Posterior cingulate gyrus (tissue), 11 donors: ENCODE data around the gene MTHFS.
A peak's percentile ranks its signal among the peaks of the same experiment; 100 is the strongest.

Experiments
- DNase-seq, 10 donors: peaks; one replicate each; pipeline versions ENCODE4 v3.0.0 to v3.0.0-alpha.2; 2020 to 2021; ENCODE audit warnings: mixed read lengths in 3 of 10
- intact Hi-C: fragments of 100-400 bp; cut with DNase I; formaldehyde crosslinking; loops from one replicate; pipeline ENCODE4 v1.15.1; 2023

MTHFS gene

DNA sequence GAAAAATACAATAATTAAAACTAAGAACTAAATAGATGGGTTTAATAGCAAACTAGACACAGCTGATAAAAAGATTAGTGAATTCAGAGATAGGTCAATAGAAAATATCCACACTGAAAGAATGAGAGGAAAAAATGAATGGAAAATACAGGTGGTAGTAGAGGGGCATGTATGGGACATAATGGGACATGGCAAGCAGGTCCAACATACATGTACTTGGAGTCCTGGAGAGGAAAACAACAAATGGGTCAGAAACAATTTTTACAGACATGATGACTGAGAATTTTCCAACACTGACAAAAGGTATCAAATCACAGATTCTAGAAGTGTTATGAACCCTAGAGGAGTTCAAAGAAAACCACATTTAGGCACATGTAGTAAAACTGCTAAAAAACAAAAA, 68.4 kb downstream of the MTHFS start:
- intact Hi-C loops, result no loop called here
- no peak for DNase-seq

DNA sequence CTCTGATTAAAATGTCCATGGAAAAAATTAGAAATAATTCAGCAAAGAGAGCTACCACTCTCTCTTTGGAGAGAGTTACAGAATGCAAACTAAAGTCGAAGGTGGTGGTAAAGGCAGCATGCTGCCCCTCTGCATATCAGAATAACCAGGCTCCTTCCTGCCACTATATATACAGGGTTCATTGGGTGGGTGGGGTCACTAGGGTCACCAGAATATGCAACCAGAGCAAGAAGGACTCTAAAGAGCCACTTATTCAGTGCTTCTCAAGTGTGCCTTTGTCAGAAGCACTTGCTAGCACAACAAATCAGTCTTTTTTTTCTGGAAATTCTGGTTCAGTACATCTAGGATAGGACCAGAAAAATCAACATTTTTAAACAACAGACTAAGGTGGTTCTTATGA, 70.0 kb downstream of the MTHFS start:
- DNase-seq, result no peak
- intact Hi-C loops, result no loop called here

DNA sequence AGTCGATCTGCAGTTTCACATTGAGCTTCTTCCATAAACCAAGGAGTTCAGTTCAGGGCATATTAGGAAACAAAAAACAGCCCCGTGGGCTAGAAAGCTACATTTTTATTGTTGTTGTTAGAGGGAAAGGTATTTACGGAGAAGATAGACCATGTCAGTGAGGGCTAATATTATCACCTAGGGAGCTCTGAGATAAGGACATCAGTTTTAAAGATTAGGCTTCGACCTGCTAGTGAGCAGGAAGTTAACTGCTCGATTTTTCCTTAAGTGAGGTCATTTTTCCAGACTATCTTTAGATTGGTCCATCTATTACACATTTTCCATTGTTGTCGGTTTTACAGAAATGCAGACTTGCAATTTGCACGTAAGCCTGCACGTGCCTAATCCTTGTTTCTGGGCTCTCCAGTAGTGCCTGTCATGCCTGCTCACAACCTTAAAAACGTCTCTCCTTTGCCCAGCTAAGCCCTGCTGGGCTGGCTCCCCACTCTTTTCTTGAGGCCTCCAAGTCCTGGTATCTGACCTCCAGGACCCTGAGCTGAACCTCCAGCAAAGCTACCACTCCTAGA, 72.6 kb downstream of the MTHFS start:
- no peak for DNase-seq
- intact Hi-C loops, result no loop called here

DNA sequence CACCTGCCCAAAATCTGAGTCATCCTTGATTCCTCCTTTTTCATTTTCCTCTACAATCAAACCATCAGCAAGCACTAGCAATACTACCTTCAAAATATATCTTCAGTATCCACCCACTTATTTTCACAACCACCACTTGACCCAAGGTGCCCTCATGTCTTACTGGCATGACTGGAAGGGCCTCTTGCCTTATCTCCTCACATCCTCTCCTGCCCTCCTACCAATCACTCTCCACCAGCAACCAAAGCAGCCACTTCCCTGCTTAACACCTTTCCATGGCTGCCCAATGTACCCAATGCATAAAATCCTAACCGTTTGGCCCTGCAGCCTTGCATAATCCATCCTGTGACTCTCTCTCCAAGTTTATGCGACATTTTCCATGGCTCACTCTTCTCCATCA, 76.0 kb downstream of the MTHFS start:
- no peak for DNase-seq
- intact Hi-C loops, result no loop called here

DNA sequence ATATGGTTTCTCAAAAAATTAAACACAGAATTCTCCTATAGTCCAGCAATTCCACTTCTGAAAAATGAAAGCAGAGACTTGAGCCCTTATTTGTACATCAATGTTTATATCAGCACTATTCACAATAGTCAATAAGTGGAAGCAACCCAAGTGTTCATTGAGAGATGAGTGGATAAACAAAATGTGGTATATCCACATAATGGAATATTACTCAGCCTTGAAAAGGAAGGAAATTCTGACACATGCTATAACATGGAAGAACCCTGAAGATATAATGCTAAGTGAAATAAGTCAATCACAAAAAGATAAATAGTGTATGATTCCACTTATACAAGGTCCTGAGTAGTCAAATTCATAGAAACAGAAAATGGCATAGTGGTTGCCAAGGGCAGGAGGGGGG, 76.6 kb downstream of the MTHFS start:
- DNase-seq, result no peak
- intact Hi-C loops, result no loop called here

DNA sequence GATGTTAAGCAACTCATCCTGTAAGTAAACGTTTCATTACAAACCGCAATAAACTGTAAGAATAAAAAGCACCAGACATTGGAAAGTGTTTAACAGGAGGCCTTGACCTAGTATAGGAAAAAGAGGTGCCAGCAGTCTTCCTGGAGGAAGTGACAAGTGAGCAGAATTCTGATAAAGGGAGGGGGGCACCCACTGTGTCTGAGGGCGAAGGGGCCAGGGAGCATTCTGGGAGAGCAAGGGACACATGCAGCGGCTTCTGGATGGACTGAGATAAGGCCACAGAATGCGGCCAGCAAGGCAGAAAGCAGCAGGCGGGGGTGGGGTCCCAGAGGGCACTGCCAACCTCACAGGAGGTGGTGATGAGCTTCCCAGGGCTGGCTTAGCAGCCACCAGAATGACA, 80.2 kb downstream of the MTHFS start:
- intact Hi-C loops, result no loop called here
- no peak for DNase-seq

DNA sequence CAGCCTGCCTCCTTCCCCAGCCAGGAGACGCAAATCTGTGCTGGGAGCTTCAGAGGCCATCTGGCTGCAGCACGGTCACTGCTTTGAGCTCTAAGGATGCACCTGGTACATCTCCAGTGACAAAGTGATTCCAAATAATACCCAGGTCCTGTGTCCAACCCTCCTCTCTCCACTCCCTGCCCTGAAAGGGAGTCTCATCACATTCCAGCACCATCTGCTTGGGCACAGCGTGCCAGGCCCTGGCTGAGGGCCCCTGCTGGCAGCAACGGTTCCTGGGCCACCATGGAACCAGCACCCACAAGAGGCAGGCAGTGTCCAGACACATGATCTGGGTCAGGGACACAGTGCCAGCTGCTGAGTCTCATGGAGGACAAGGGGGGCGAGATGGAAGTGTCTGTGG, 81.3 kb downstream of the MTHFS start:
- peak in 6 of 10 donors; percentile 9 to 84 (median 45) for DNase-seq
- intact Hi-C loops, result no loop called here

DNA sequence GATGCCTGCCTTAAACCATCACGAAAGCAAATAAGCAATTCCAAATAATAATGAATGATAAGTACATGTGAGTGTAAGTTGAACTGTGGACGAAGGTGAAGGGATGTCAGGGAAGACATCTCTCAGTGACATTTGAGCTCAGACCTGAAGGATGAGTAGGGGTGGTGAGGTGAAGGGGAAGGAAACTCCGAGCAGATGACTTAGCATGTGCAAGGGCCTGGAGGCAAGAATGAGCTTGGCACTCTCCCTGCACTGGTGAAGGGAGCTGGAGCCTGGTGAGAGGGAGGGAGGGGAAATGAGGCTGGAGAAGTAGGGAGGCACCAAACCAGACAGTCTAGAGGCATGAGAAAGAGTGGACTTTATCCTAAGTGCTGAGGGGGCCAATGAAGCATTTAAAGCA, 84.3 kb downstream of the MTHFS start:
- intact Hi-C loops, result no loop called here
- DNase-seq, result no peak

DNA sequence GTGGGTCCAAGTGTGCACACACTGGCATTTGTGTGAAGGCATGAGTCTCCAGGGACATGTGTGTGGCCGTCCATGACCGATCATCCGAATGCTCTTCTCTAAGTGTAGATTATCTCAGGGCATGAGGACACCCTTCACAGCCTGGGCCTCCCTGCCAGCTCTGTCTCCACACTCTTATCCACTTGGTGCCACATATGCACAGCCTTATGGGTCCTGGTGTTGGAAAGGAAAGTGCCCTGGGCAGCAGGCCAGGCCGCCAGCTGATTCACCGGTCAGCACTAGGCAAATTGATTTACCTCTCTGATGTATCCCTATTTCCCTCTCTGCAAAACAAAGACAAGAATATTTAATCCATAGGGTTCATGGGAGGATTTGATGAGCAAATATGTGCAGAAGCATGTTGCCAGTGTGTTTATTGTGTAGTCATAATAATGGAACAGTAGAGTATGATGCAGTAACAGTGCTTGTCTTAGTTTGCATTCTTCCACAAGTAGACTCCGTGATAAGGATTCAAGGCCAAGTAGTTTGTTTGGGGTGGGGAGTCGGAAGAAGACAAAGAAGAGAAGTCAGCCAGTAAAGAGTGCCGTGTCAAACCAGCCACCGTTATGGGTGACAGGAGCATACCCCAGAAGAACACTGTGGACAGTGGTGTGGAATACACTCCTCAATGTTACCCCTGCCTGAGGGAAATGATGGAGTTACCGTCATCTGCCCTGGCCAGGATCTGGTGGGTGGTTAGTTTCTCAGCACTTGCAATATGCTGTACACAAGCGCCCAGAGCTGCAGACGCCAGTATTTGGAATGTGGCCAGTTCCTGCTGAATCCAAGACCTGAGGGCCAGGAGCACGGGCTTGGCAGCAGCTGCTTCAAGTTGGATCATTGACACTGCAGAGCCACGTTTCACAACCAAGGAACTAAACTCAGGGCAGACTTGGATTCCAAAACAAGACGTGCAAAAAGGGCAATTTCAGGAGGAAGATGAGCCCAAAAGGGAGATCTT, 85.1 kb downstream of the MTHFS start:
- peak in 4 of 10 donors; percentile 14 to 80 (median 24) for DNase-seq
- intact Hi-C loops, result no loop called here

DNA sequence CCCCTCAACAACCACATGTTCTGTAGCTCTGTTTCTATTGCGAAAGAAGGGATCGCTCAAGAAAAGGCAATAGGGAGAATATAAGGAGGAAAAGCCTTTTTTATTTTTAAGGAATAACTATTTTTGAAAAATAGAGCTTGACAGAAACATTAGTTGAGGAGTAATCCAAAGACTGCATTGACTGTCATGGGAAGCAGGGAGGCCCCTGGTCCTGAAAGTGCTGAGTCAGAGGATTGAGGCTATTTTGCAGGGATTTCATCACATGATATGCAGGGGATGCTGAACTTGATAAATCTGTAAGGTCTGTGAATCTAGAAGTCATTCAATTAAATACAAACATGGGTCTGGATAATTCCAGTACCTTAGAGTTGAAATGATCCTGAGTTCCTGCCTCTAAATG, 92.0 kb downstream of the MTHFS start:
- intact Hi-C loops, result no loop called here

DNA sequence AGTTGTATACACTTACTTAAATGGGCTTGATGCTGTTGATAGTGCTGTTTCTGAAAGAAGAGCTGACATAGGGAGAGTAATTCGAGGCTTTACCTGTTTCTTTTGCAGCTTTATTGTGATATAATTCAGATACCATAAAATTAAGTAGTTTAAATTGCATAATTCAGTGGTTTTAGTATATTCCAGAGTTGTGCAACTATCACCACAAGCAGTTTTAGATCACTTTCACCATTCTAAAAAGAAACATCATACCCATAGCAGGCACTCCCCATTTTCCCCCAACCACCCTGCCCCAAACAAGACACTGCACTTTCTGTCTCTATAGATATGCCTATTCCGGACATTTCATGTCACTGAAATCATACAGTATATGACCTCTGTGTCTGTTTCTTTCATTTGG, 98.5 kb downstream of the MTHFS start:
- no peak for DNase-seq
- intact Hi-C loops, result no loop called here

More for the DNA sequence above, 92.0 kb downstream of the MTHFS start:
- no peak for DNase-seq
